Measurements from ENCODE around the gene MYO5B.

- TF ChIP-seq EZH2 (IDR thresholded peaks at IDR 0.05) (no peak), CTCF (IDR thresholded peaks at IDR 0.05 in 2 of 3, conservative IDR thresholded peaks at IDR 0.05 in 1 of 3; ENCODE audit: borderline replicate concordance in 1 of 3, insufficient read depth in 1 of 3, low read depth in 2 of 3, low read length in 2 of 3) (no peak), SIN3A (IDR thresholded peaks at IDR 0.05; ENCODE audit: low read depth) (no peak), SRF (IDR thresholded peaks at IDR 0.05; ENCODE audit: low read depth) (no peak), POLR2A (IDR thresholded peaks at IDR 0.05; ENCODE audit: borderline replicate concordance, extremely low read depth, insufficient read depth, insufficient read length) (no peak)
Measured at GRCh38 chr18:50181590-50181989, 13.4 kb downstream of the MYO5B start.
